ENCODE results near the gene F10. TPM values are rescaled to one million over a fixed set of nuclear protein-coding genes. Genes with fewer than 3 reads are reported as not detected.

Gene F10
- total and polyA plus RNA-seq, 2 experiments from 2014 or later = 0.76 to 1.6 TPM

- TF ChIP-seq ETS1 (IDR thresholded peaks at IDR 0.05) (no peak), CTCF (conservative IDR thresholded peaks at IDR 0.05; ENCODE audit: low read depth in 2 of 2) (no peak), CREB1 (CRISPR knock-in tag; IDR thresholded peaks at IDR 0.05; ENCODE audit: low read depth) (no peak), POLR2AphosphoS5 (IDR thresholded peaks at IDR 0.05; ENCODE audit: low read depth) (no peak), JUNB (IDR thresholded peaks at IDR 0.05; ENCODE audit: unreplicated experiment) (no peak), NANOG (IDR thresholded peaks at IDR 0.05; ENCODE audit: borderline replicate concordance) (no peak), EZH2 (IDR thresholded peaks at IDR 0.05; ENCODE audit: low read depth, unreplicated experiment) (no peak), EZH2phosphoT487 (IDR thresholded peaks at IDR 0.05; ENCODE audit: unreplicated experiment) (no peak), STAT1 (IDR thresholded peaks at IDR 0.05; ENCODE audit: unreplicated experiment) (no peak), REST (IDR thresholded peaks at IDR 0.05; ENCODE audit: unreplicated experiment) (no peak)
These were observed 19.0 kb downstream of the F10 start (continued) for GRCh38 chr13:113141601-113141970.

- H3K27me3 ChIP-seq (ENCODE audit: insufficient read depth) = no peaks in the 10 kb centered on the region
- no peak overlapping the region for H2AFZ ChIP-seq
- no peaks in the 10 kb centered on the region for H3F3A ChIP-seq (replicated peaks; ENCODE audit: low read depth)
- no peak overlapping the region for H3K4me3 ChIP-seq
- TF ChIP-seq ZNF331 (CRISPR knock-in tag; IDR thresholded peaks at IDR 0.05; ENCODE audit: low read depth) = no peak
- TF ChIP-seq STAT1 (IDR thresholded peaks at IDR 0.05; ENCODE audit: unreplicated experiment) = no peak
- no peak for TF ChIP-seq REST (IDR thresholded peaks at IDR 0.05; ENCODE audit: unreplicated experiment)
- TF ChIP-seq JUNB (IDR thresholded peaks at IDR 0.05; ENCODE audit: unreplicated experiment) = no peak
- TF ChIP-seq NANOG (IDR thresholded peaks at IDR 0.05; ENCODE audit: borderline replicate concordance) = no peak
- H3K27me3 Mint-ChIP-seq (ENCODE audit: insufficient read depth, low read depth, poor library complexity) = no peaks in the 10 kb centered on the region
- H3K9me2 ChIP-seq (ENCODE audit: insufficient read depth) = no peaks in the 10 kb centered on the region
- no peaks in the 10 kb centered on the region for H3K79me2 ChIP-seq (replicated peaks; ENCODE audit: insufficient read depth)
- no peak overlapping the region for H3K4me2 ChIP-seq
- H3K36me3 ChIP-seq (ENCODE audit: insufficient read depth) = no peaks in the 10 kb centered on the region
- DNase-seq (ENCODE audit: low spot score) (no peak), ATAC-seq (no peak)
- H3K4me1 ChIP-seq (ENCODE audit: insufficient read depth) = peaks cover 4% of the 10 kb centered on the region
- H4K20me1 ChIP-seq (replicated peaks; ENCODE audit: insufficient read depth) = no peaks in the 10 kb centered on the region
- peaks cover 5% of the 10 kb centered on the region for H3K4me1 Mint-ChIP-seq
- H3K36me3 Mint-ChIP-seq (ENCODE audit: low read depth) = no peaks in the 10 kb centered on the region
- H3K4me3 Mint-ChIP-seq = no peak overlapping the region
- no peaks in the 10 kb centered on the region for H3K9me3 Mint-ChIP-seq
- no peak overlapping the region for H3K27ac Mint-ChIP-seq
- no peak overlapping the region for H3K27ac ChIP-seq (ENCODE audit: low read depth)
These were observed 20.3 kb downstream of the F10 start for GRCh38 chr13:113142876-113143275.

All from GM23338 (cell line).